Adipocyte (in vitro differentiated cells): Measurements from ENCODE around the gene CTTNBP2NL.
"Not testable (repeated sequence)": the region's sequence is repeated elsewhere in the genome, so short reads cannot be mapped to it uniquely, and the experiment has no call there.

ENCODE experiments used
- DNase-seq: peaks from one replicate; pipeline ENCODE4 v3.0.0-alpha.2; 2015; ENCODE audit warnings: low read depth
- H3K27me3 ChIP-seq: replicated peaks from 2 replicates; pipeline ENCODE4 v1.7.0; 2013; ENCODE audit warnings: mild to moderate bottlenecking, low read length, moderate library complexity; ENCODE audit not compliant: control insufficient read depth, insufficient read depth
- H3K36me3 ChIP-seq: 2 replicates; pipeline ENCODE4 v1.7.0; 2013; ENCODE audit warnings: low read length, mild to moderate bottlenecking, moderate library complexity; ENCODE audit not compliant: control insufficient read depth, insufficient read depth, severe bottlenecking
- H3K4me1 ChIP-seq: 2 replicates; pipeline ENCODE4 v1.7.0; 2013; ENCODE audit warnings: mild to moderate bottlenecking, low read length, moderate library complexity; ENCODE audit not compliant: control insufficient read depth, insufficient read depth
- H3K4me3 ChIP-seq: 2 replicates; pipeline ENCODE4 v1.7.0; 2013; ENCODE audit warnings: mild to moderate bottlenecking, low read length, moderate library complexity
- H3K9ac ChIP-seq: 2 replicates; pipeline ENCODE4 v1.7.0; 2013; ENCODE audit warnings: mild to moderate bottlenecking, low read length, moderate library complexity
- H3K9me3 ChIP-seq: 2 replicates; pipeline ENCODE4 v1.7.0; 2013; ENCODE audit warnings: mild to moderate bottlenecking, low read length, moderate library complexity; ENCODE audit not compliant: control insufficient read depth

Gene CTTNBP2NL

GRCh38 chr1:112402682-112403643 lies 6.9 kb downstream of the CTTNBP2NL start:
- Histone ChIP-seq H3K4me1 (peaks cover 21% of the 10 kb centered on the region), H3K9ac (no peak overlapping the region), H3K4me3 (no peak overlapping the region), H3K9me3 (no peaks in the 10 kb centered on the region), H3K27me3 (no peaks in the 10 kb centered on the region), H3K36me3 (no peaks in the 10 kb centered on the region)
- peak; percentile 34 for DNase-seq

GRCh38 chr1:112406771-112407170 lies 10.8 kb downstream of the CTTNBP2NL start:
- Histone ChIP-seq H3K27me3 (no peaks in the 10 kb centered on the region), H3K9me3 (no peaks in the 10 kb centered on the region), H3K4me1 (peaks cover 17% of the 10 kb centered on the region), H3K36me3 (peaks cover 1% of the 10 kb centered on the region), H3K9ac (no peak overlapping the region), H3K4me3 (no peak overlapping the region)
- DNase-seq = peak; percentile 39

GRCh38 chr1:112409414-112409813 lies 13.4 kb downstream of the CTTNBP2NL start:
- Histone ChIP-seq H3K9me3 (no peaks in the 10 kb centered on the region), H3K4me3 (no peak overlapping the region), H3K27me3 (no peaks in the 10 kb centered on the region), H3K9ac (no peak overlapping the region), H3K36me3 (peaks cover 24% of the 10 kb centered on the region), H3K4me1 (peaks cover 5% of the 10 kb centered on the region)
- DNase-seq = no peak

GRCh38 chr1:112410673-112411072 lies 14.7 kb downstream of the CTTNBP2NL start:
- Histone ChIP-seq H3K36me3 (peaks cover 34% of the 10 kb centered on the region), H3K4me1 (no peaks in the 10 kb centered on the region), H3K27me3 (no peaks in the 10 kb centered on the region), H3K9ac (no peak overlapping the region), H3K9me3 (no peaks in the 10 kb centered on the region), H3K4me3 (no peak overlapping the region)
- peak; percentile 43 for DNase-seq

GRCh38 chr1:112417271-112417670 lies 21.3 kb downstream of the CTTNBP2NL start:
- Histone ChIP-seq H3K4me3 (no peak overlapping the region), H3K36me3 (peaks cover 56% of the 10 kb centered on the region), H3K9me3 (no peaks in the 10 kb centered on the region), H3K9ac (no peak overlapping the region), H3K4me1 (peaks cover 4% of the 10 kb centered on the region), H3K27me3 (no peaks in the 10 kb centered on the region)
- DNase-seq = no peak

- Histone ChIP-seq H3K36me3 (peaks cover 55% of the 10 kb centered on the region), H3K9me3 (no peaks in the 10 kb centered on the region), H3K9ac (no peak overlapping the region), H3K4me3 (peak overlapping the region; percentile 32), H3K27me3 (no peaks in the 10 kb centered on the region), H3K4me1 (peaks cover 4% of the 10 kb centered on the region)
- DNase-seq = peak; percentile 62
Measured at GRCh38 chr1:112418099-112418892, 22.3 kb downstream of the CTTNBP2NL start.

GRCh38 chr1:112423207-112423606 lies 27.2 kb downstream of the CTTNBP2NL start:
- Histone ChIP-seq H3K9ac (no peak overlapping the region), H3K9me3 (no peaks in the 10 kb centered on the region), H3K36me3 (peaks cover 27% of the 10 kb centered on the region), H3K4me3 (no peak overlapping the region), H3K27me3 (no peaks in the 10 kb centered on the region), H3K4me1 (peaks cover 2% of the 10 kb centered on the region)
- DNase-seq = peak; percentile 40

- not testable (repeated sequence) for H3K9ac ChIP-seq, H3K27me3 ChIP-seq, H3K9me3 ChIP-seq, H3K4me3 ChIP-seq, H3K4me1 ChIP-seq, DNase-seq
- peaks cover 23% of the 10 kb centered on the region for H3K36me3 ChIP-seq
Measured at GRCh38 chr1:112423666-112424065, 27.7 kb downstream of the CTTNBP2NL start.

- Histone ChIP-seq H3K9ac (no peak overlapping the region), H3K4me3 (no peak overlapping the region), H3K9me3 (no peaks in the 10 kb centered on the region), H3K27me3 (no peaks in the 10 kb centered on the region), H3K4me1 (no peaks in the 10 kb centered on the region), H3K36me3 (peaks cover 8% of the 10 kb centered on the region)
- no peak for DNase-seq
Measured at GRCh38 chr1:112429749-112430148, 33.7 kb downstream of the CTTNBP2NL start.

- Histone ChIP-seq H3K9ac (no peak overlapping the region), H3K4me1 (no peaks in the 10 kb centered on the region), H3K27me3 (no peaks in the 10 kb centered on the region), H3K4me3 (no peak overlapping the region), H3K9me3 (no peaks in the 10 kb centered on the region), H3K36me3 (peaks cover under 1% of the 10 kb centered on the region)
- no peak for DNase-seq
Measured at GRCh38 chr1:112431038-112431437, 35.0 kb downstream of the CTTNBP2NL start.

- Histone ChIP-seq H3K4me3 (no peak overlapping the region), H3K4me1 (peaks cover 15% of the 10 kb centered on the region), H3K27me3 (no peaks in the 10 kb centered on the region), H3K9ac (no peak overlapping the region), H3K9me3 (no peaks in the 10 kb centered on the region), H3K36me3 (peaks cover 4% of the 10 kb centered on the region)
- no peak for DNase-seq
Measured at GRCh38 chr1:112435448-112435847, 39.4 kb downstream of the CTTNBP2NL start.
